ENCODE results near the gene UBE2O. TPM values are rescaled to one million over a fixed set of nuclear protein-coding genes. Genes with fewer than 3 reads are reported as not detected.

UBE2O gene
- total RNA-seq, 1 experiment from 2014 or later: 19.4 TPM

DNA sequence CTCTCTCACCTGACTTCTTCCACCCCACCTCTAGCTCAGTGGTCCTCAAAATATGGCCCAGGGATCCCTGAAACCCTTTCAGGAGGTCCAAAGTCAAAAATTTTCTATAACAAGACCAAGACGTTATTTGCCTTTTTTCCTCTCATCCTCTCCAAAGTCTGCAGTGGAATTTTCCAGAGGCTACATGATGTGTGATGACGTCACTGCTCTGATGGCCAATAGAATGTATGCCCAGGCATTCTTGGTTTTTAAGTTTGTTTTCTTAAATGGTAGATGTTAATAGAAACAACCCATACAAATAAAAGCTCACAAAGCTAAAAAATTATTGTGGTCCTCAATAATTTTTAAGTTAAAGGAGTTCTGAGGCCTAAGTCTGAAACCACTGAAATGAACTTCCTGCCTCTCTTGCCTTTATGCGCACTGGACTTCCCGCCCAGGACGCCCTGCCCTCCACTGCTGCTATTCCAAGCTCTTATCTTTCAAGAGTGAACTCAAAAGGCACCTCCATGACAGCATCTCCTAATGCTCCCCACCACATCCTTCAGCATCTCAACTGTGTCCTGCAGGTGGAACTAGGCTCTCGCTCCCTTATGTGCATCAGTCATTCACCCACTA is 13.5 kb downstream of the UBE2O start:
- no peak for DNase-seq (ENCODE audit: low spot score)

- DNase-seq (ENCODE audit: low spot score): no peak
Observed at GRCh38 chr17:76438906-76439305, 14.0 kb downstream of the UBE2O start.

DNA sequence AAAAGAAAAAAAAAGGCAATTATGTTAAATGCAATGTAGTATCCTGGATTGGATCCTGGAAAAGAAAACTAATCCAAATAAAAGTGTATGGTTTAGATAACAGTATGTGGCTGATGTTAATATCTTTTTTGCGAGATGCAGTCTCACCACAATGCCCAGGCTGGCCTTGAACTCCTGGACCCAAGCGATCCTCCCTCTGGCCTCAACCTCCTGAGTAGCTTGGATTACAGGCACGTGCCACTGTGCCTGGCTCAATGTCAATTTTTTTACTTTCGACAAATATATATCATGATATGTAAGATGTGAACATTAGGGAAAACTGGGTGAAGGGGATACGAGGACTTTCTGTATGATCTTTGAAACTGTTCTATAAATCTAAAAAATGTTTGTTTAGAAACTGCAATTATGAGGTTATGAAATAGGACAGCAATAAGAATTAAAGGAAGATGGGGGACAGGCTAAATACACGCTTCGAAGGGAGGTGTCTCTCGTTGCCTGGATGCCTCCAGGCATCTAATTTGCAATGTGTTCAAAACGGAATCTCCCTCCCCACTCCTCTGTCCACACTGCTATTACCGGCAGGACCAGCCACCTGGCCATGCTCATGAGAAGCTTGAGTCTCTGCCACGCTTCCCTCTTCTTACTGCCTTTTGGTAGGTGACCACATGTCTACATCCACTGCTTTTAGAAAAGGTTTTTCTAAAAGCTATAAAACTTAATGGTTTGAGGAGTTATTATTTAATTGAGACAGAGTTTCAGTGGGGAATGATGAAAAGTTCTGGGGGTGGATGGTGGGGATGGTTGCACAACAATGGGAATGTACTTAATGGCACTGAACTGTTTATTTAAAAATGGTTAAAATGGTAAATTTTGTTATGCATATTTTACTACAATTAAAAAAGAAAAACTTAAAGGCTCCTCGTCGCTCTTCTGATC is 15.2 kb downstream of the UBE2O start:
- DNase-seq (ENCODE audit: low spot score): no peak

DNA sequence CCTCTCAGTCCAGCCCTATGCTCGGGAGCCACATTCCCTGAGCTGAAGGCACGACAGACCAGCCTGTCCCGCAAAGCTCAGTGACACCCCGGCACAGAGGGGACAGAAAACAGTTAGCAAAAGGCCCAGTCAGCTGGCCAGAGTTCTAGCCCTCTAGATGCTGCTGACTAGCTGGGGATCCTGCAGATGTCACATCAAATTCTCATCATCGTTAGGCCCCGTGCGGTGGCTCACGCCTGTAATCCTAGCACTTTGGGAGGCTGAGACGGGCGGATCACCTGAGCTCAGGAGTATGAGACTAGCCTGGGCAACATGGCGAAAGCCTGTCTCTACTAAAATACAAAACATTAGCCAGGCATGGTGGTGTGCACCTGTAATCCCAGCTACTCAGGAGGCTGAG is 17.2 kb downstream of the UBE2O start:
- no peak for DNase-seq (ENCODE audit: low spot score)

GRCh38 chr17:76434870-76435269 is 18.1 kb downstream of the UBE2O start:
- DNase-seq (ENCODE audit: low spot score): no peak

GRCh38 chr17:76433693-76434092 is 19.3 kb downstream of the UBE2O start:
- DNase-seq (ENCODE audit: low spot score): no peak

- DNase-seq (ENCODE audit: low spot score): peak; percentile 45
Observed at GRCh38 chr17:76432712-76433336, 20.1 kb downstream of the UBE2O start.

DNA sequence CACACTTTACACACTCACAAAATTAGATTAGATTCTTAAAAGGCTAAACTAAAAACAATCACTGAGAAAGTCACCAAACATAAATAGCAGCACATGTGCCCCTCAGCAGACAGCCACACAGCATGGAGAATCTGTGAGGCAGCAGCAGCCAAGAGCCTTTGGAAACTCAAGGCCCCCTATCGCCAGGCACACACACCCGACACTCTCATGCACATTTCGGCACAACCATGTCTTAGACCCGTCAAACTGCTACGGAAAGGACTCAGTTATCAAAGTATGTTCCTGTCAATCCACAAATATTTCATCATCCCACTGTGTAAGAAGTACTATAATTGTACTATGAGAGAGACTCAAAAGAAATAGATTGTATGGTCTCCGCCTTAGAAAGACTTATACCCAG is 20.9 kb downstream of the UBE2O start:
- no peak for DNase-seq (ENCODE audit: low spot score)

DNA sequence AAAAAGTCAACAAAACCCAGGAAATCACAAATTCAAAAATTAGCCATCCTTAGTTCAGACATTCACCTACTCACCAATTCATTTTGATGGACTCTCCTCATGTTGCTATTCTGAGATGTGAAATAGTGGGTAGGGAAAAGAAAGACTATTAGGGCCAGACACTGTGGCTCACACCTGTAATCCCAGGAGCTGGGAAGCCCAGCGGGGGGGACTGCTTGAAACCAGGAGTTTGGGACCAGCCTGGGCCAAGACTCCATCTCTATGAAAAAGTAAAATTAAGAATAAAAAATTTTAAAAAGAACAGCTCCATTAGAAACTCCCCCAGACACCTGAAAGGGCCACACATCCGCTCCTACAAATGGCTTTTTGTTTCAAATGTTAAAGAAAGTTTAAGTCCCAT is 21.4 kb downstream of the UBE2O start:
- DNase-seq (ENCODE audit: low spot score): no peak

GRCh38 chr17:76428511-76428910 is 24.4 kb downstream of the UBE2O start:
- no peak for DNase-seq (ENCODE audit: low spot score)

DNA sequence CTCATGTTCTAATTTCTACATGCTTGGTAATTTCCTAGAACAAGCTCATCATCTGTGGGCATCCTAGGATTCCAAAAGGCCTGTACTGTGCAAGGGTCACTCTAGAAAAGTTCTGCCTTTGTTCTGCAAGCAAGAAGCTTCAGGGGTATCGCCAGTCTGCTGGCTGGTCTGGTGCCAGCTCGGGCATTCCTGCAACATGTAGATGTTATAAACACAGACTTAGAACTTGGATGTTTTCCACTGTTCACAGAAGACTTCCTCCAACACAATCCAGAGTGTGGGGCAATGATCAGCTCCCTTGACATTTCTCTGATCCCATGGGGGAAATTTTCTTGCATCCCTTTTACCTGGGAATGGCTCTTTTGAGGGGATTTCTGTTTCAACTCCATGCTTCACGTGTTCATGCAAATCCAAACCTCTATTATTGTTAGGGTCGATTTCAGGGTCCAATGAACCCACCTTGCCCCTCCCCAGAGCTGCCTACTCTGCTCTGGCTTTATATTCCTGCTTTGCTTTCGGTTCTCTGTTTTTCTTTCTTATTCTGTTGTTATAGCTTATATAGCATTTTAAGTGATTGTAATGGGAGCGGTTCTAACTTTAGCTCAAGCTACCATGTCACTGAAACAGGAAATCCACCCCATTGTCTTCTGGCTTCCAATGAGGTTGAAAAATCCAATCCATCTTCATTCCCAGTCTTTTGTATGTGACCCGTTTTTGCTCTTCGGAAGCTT is 25.3 kb downstream of the UBE2O start:
- DNase-seq (ENCODE audit: low spot score): no peak

- DNase-seq (ENCODE audit: low spot score): no peak
Observed at GRCh38 chr17:76426853-76427252, 26.1 kb downstream of the UBE2O start.

DNA sequence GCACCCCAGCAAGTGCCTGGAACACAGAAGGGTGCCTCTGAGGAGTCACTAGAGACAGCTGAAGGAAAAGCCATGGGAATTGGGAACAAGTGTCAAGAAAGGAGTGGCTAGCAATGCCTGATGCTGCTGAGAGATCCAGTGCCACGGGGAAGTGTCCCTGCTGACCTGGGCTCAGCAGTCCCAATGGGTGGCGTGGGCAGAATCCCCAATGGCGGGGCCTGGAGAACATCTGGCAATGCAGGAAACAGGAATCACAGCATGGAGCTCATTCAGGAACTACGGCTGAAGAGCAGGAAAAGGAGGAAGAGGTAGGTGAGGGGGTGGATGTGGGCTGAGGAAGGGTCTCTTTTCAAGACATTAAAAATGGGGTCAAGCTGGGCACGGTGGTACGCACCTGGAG is 30.1 kb downstream of the UBE2O start:
- no peak for DNase-seq (ENCODE audit: low spot score)

- no peak for DNase-seq (ENCODE audit: low spot score)
Observed at GRCh38 chr17:76422406-76422805, 30.5 kb downstream of the UBE2O start.

GRCh38 chr17:76421044-76421407 is 31.9 kb downstream of the UBE2O start:
- DNase-seq (ENCODE audit: low spot score): no peak

DNA sequence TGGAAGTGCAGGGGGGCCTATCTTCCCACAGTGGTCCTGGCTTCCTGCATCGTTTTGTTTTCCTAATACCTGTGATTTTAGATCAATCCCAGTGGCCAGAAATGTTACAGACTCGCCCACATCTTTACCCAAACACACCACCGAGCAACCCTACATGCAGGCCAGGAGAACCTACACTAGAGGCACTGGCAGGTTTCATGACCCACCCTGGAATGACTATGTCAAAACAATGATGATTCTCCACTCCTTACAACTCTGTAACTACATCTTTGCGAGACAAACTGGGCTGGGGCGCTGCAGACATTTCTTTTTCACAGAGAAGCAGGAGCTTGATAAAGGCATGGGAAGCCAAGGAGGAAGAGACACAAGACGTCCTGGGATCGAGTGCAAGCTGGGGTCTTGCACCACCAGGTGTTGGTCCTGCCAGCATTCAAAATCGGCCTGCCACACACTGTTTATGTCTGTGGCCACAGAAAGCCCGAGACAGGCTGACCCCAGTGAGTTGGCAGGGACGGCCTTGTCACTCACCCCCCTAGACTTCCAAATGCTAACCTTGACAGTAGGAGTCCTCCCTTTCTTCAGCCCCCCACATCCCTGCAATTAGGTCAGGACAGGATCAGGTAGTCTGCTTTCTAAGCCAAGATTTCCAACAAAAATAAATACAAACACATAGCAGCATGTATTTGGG is 32.5 kb downstream of the UBE2O start:
- no peak for DNase-seq (ENCODE audit: low spot score)

DNA sequence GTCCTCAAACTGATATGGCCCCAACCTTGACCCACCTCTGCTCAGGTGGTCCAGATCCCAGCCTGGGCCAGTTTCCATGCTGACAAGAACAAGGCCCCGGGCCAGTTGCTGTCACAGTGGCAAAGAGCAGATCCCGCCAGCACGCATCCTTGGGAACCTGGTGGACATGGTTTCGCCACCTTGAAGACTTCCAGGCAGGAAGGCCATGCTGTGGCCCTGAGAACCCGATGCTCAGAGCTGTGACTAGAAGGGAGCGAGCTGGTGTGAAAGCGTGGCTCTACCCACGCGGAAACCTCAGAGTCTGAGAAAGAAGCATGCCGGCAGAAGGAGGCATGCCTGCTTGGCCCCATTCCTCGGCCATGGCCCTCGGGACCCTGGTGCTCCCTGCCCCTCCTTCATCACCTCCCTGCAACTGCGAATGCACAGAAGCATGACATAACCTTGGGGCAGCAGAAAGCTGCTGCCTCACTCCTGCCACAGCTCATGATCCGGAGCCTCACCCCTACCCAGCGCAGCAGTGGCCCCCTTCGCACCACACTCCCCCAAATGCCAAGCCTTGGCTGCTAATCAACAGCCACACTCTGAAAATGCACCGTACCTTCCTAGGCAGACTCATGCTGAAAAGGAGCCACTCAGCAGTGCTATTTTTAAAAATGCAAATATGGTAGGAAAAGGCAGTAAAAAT is 33.2 kb downstream of the UBE2O start:
- DNase-seq (ENCODE audit: low spot score): no peak

- peak; percentile 66 for DNase-seq (ENCODE audit: low spot score)
Observed at GRCh38 chr17:76417499-76418143, 35.3 kb downstream of the UBE2O start.

- no peak for DNase-seq (ENCODE audit: low spot score)
Observed at GRCh38 chr17:76416899-76417298, 36.1 kb downstream of the UBE2O start.

DNA sequence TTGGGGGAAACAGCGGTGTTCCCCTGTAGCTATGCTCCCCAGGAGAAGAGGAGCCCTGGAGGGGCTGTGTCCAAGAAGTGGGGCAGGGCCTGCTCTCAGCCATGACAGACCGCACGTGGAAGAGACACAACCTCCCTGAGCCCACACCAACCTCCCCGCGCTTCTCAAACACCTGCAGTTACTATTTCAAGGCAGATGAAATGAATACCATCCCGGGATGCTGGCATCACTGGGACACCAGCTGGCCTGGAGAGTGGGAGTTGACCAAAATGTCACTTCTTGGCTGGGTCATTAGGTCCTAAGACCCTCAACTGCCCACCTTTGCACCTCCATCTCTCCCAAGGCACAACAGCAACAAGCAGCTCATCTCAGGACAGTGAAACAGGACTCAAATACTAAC is 36.5 kb downstream of the UBE2O start:
- DNase-seq (ENCODE audit: low spot score): no peak

DNA sequence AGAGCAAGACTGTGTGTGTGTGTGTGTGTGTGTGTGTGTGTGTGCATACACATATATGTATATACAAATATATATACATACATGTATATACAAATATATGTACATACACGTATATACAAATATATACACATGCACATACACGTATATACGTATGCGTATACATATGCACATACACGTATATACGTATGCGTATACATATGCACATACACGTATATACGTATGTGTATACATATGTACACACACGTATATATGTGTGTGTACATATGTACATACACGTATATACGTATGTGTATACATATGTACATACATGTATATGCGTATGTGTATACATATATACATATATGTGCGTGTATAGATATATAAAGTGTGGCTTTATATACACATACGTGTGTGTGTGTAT is 37.2 kb downstream of the UBE2O start:
- no peak for DNase-seq (ENCODE audit: low spot score)
